Loucy (cell line): ENCODE data around the gene MXD4.
A peak's percentile ranks its signal among the peaks of the same experiment; 100 is the strongest.

ENCODE experiments used
- H2AFZ ChIP-seq: fragments of 200-600 bp; sonication (generic); 2 replicates; pipeline ENCODE4 v1.6.0; 2016; ENCODE audit warnings: antibody characterized with exemption, mild to moderate bottlenecking, low read length, moderate library complexity
- H3F3A ChIP-seq: fragments of 200-600 bp; 2 replicates; pipeline ENCODE4 v1.6.0; 2016; ENCODE audit warnings: antibody characterized with exemption, low read depth, mild to moderate bottlenecking
- H3K27me3 ChIP-seq: fragments of 200-600 bp; sonication (generic); 2 replicates; pipeline ENCODE4 v1.6.1; 2014; ENCODE audit warnings: low read length, mild to moderate bottlenecking; ENCODE audit not compliant: insufficient read depth, poor library complexity, severe bottlenecking
- H3K36me3 ChIP-seq: fragments of 200-600 bp; sonication (generic); 2 replicates; pipeline ENCODE4 v1.6.1; 2016; ENCODE audit warnings: low read length; ENCODE audit not compliant: insufficient read depth
- H3K4me1 ChIP-seq: fragments of 200-600 bp; sonication (generic); 2 replicates; pipeline ENCODE4 v1.5.1; 2014; ENCODE audit warnings: low read length, mild to moderate bottlenecking; ENCODE audit not compliant: insufficient read depth, poor library complexity, severe bottlenecking
- H3K4me2 ChIP-seq: fragments of 200-600 bp; sonication (generic); 2 replicates; pipeline ENCODE4 v1.6.0; 2014; ENCODE audit warnings: antibody characterized with exemption, low read length, low read depth, mild to moderate bottlenecking; ENCODE audit not compliant: poor library complexity, severe bottlenecking
- H3K4me3 ChIP-seq: fragments of 200-600 bp; sonication (generic); 2 replicates; pipeline ENCODE4 v1.5.1; 2014; ENCODE audit warnings: low read length, mild to moderate bottlenecking, mixed read lengths; ENCODE audit not compliant: poor library complexity, severe bottlenecking
- H3K79me2 ChIP-seq: fragments of 200-600 bp; sonication (generic); 2 replicates; pipeline ENCODE4 v1.6.1; 2014; ENCODE audit warnings: low read length; ENCODE audit not compliant: insufficient read depth
- H3K9ac ChIP-seq: fragments of 200-600 bp; sonication (generic); 2 replicates; pipeline ENCODE4 v1.6.0; 2014; ENCODE audit warnings: mild to moderate bottlenecking, low read depth, low read length, moderate library complexity; ENCODE audit not compliant: poor library complexity, severe bottlenecking
- H3K9me2 ChIP-seq: fragments of 200-600 bp; sonication (generic); replicated peaks from 2 replicates; pipeline ENCODE4 v1.6.1; 2016; ENCODE audit warnings: low read depth, low read length, mixed read lengths
- H3K9me3 ChIP-seq: fragments of 200-600 bp; sonication (generic); 2 replicates; pipeline ENCODE4 v1.6.1; 2014; ENCODE audit warnings: mild to moderate bottlenecking, antibody characterized with exemption, low read length, low read depth; ENCODE audit not compliant: insufficient read depth
- H4K20me1 ChIP-seq: fragments of 200-600 bp; sonication (generic); 2 replicates; pipeline ENCODE4 v1.6.0; 2014; ENCODE audit warnings: antibody characterized with exemption, low read length, mild to moderate bottlenecking; ENCODE audit not compliant: insufficient read depth, poor library complexity, severe bottlenecking
- EZH2phosphoT487 ChIP-seq: fragments of 200-600 bp; IDR thresholded peaks from 2 replicates; pipeline ENCODE4 v1.6.1; 2018; ENCODE audit warnings: antibody characterized with exemption, mild to moderate bottlenecking, moderate library complexity, borderline replicate concordance
- TF ChIP-seq, protein P1 (sequence below): fragments of 200-600 bp; sonication (generic); conservative IDR thresholded peaks from 2 replicates; pipeline ENCODE4 v1.5.1; 2014; ENCODE audit warnings: mild to moderate bottlenecking, antibody characterized with exemption, low read length

Gene MXD4

GRCh38 chr4:2257361-2258081 lies 4.4 kb downstream of the MXD4 start:
- peaks cover 14% of the 10 kb centered on the region; the same call in 1 of the 2 replicates for H3K36me3 ChIP-seq
- no peak overlapping the region for H2AFZ ChIP-seq
- peak overlapping the region; percentile 87 for H3K4me2 ChIP-seq
- peaks cover 56% of the 10 kb centered on the region for H4K20me1 ChIP-seq
- no peaks in the 10 kb centered on the region for H3F3A ChIP-seq
- H3K4me1 ChIP-seq, result peaks cover 12% of the 10 kb centered on the region
- H3K9me2 ChIP-seq, result no peaks in the 10 kb centered on the region
- H3K79me2 ChIP-seq, result peaks cover 55% of the 10 kb centered on the region
- H3K27me3 ChIP-seq, result no peaks in the 10 kb centered on the region
- no peak for TF ChIP-seq EZH2phosphoT487
- TF ChIP-seq, protein P1, sequence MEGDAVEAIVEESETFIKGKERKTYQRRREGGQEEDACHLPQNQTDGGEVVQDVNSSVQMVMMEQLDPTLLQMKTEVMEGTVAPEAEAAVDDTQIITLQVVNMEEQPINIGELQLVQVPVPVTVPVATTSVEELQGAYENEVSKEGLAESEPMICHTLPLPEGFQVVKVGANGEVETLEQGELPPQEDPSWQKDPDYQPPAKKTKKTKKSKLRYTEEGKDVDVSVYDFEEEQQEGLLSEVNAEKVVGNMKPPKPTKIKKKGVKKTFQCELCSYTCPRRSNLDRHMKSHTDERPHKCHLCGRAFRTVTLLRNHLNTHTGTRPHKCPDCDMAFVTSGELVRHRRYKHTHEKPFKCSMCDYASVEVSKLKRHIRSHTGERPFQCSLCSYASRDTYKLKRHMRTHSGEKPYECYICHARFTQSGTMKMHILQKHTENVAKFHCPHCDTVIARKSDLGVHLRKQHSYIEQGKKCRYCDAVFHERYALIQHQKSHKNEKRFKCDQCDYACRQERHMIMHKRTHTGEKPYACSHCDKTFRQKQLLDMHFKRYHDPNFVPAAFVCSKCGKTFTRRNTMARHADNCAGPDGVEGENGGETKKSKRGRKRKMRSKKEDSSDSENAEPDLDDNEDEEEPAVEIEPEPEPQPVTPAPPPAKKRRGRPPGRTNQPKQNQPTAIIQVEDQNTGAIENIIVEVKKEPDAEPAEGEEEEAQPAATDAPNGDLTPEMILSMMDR, result no peak
- H3K4me3 ChIP-seq, result peak overlapping the region; percentile 20
- no peaks in the 10 kb centered on the region for H3K9me3 ChIP-seq
- H3K9ac ChIP-seq, result no peak overlapping the region

- Histone ChIP-seq H3K79me2 (peaks cover 55% of the 10 kb centered on the region), H3K4me1 (peaks cover 11% of the 10 kb centered on the region), H3K9ac (no peak overlapping the region), H3K9me3 (no peaks in the 10 kb centered on the region), H3K4me3 (no peak overlapping the region), H3F3A (no peaks in the 10 kb centered on the region), H3K27me3 (no peaks in the 10 kb centered on the region), H3K36me3 (peaks cover 14% of the 10 kb centered on the region; the same call in 1 of the 2 replicates), H2AFZ (no peak overlapping the region), H3K4me2 (no peak overlapping the region), H3K9me2 (no peaks in the 10 kb centered on the region), H4K20me1 (peaks cover 56% of the 10 kb centered on the region)
- TF ChIP-seq, protein P1, result no peak
- TF ChIP-seq EZH2phosphoT487, result no peak
Measured at GRCh38 chr4:2256781-2257191, 5.1 kb downstream of the MXD4 start.

GRCh38 chr4:2256156-2256731 lies 5.7 kb downstream of the MXD4 start:
- Histone ChIP-seq H4K20me1 (peaks cover 55% of the 10 kb centered on the region), H3K9ac (no peak overlapping the region), H3K36me3 (peaks cover 14% of the 10 kb centered on the region; the same call in 1 of the 2 replicates), H3K4me1 (peaks cover 11% of the 10 kb centered on the region), H3K9me2 (no peaks in the 10 kb centered on the region), H3K4me3 (no peak overlapping the region), H2AFZ (no peak overlapping the region), H3F3A (no peaks in the 10 kb centered on the region), H3K9me3 (no peaks in the 10 kb centered on the region), H3K27me3 (no peaks in the 10 kb centered on the region), H3K4me2 (no peak overlapping the region), H3K79me2 (peaks cover 54% of the 10 kb centered on the region)
- TF ChIP-seq EZH2phosphoT487, result no peak
- TF ChIP-seq, protein P1, result no peak
